Measurements from ENCODE around the gene GABRQ.

GABRQ gene

DNA sequence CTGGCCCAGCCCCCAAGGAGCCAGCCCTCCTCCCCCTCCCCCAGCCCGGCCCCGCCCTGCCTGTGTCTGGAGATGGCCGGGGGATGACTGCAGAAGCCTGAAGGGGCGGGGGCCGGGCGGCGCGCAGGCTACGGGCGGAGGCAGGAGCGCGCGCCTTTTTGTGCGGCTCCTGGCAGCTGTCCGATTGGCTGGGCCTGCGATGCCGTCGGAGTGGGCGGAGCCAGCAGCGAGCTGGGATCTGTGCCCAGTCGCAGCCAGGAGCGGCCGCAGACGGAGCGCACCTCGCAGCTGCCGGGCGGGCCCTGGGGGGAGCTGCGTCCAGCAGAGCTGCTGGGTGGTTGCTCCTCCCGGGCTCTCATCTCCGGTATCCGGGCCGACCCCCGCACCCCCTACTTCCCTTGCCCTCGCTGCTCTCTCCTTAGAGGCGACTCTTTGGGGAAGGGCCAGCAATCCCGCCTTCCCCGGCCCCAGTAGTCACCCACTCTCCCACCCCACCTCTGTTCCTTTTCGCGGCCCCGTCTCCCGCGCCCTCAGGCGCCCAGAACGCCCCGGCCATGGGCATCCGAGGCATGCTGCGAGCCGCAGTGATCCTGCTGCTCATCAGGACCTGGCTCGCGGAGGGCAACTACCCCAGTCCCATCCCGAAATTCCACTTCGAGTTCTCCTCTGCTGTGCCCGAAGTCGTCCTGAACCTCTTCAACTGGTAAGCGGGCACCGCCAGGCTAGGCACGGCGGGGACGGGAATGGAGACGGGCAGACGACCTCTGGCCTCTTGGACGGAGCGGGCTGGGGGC is at the start of gene GABRQ:
Gene GABRQ (plus strand): TSS at position 247 of the 794 bp plus-strand sequence. CDS start 308 bp downstream, at position 555.
- H3K9ac ChIP-seq (ENCODE audit: low read depth, low read length), result no peak within 1 kb of the TSS
- no peak for DNase-seq
- H3K9me3 ChIP-seq (ENCODE audit: insufficient read depth, low read length, severe bottlenecking), result no peaks in the 10 kb centered on the region
- H3K4me1 ChIP-seq (ENCODE audit: insufficient read depth, low read length), result no peaks in the 10 kb centered on the region
- TF ChIP-seq, protein P1, sequence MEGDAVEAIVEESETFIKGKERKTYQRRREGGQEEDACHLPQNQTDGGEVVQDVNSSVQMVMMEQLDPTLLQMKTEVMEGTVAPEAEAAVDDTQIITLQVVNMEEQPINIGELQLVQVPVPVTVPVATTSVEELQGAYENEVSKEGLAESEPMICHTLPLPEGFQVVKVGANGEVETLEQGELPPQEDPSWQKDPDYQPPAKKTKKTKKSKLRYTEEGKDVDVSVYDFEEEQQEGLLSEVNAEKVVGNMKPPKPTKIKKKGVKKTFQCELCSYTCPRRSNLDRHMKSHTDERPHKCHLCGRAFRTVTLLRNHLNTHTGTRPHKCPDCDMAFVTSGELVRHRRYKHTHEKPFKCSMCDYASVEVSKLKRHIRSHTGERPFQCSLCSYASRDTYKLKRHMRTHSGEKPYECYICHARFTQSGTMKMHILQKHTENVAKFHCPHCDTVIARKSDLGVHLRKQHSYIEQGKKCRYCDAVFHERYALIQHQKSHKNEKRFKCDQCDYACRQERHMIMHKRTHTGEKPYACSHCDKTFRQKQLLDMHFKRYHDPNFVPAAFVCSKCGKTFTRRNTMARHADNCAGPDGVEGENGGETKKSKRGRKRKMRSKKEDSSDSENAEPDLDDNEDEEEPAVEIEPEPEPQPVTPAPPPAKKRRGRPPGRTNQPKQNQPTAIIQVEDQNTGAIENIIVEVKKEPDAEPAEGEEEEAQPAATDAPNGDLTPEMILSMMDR (IDR thresholded peaks at IDR 0.05; ENCODE audit: borderline replicate concordance, extremely low read depth, low read length, poor library complexity, severe bottlenecking), result no peak
- TF ChIP-seq EZH2 (IDR thresholded peaks at IDR 0.05; ENCODE audit: borderline replicate concordance, low read depth, low read length, severe bottlenecking), result no peak
- no peak within 1 kb of the TSS for H3K4me3 ChIP-seq (ENCODE audit: low read depth in 1 of 2, low read length in 2 of 2)
- H3K79me2 ChIP-seq (ENCODE audit: insufficient read depth, low read length), result no peaks in the 10 kb centered on the region
- no peaks in the 10 kb centered on the region for H4K20me1 ChIP-seq (ENCODE audit: insufficient read depth, low read length)
- no peak within 1 kb of the TSS for H3K27ac ChIP-seq (ENCODE audit: low read length)
- H3K4me2 ChIP-seq (ENCODE audit: insufficient read depth, low read length), result no peak within 1 kb of the TSS
- no peaks in the 10 kb centered on the region for H3K36me3 ChIP-seq (ENCODE audit: insufficient read depth, low read length)
- no peaks in the 10 kb centered on the region for H3K27me3 ChIP-seq (ENCODE audit: insufficient read depth, low read length, poor library complexity)
- no peak for ATAC-seq (ENCODE audit: insufficient read depth, low read depth)
- H2AFZ ChIP-seq (ENCODE audit: low read depth, low read length), result no peak within 1 kb of the TSS

DNA sequence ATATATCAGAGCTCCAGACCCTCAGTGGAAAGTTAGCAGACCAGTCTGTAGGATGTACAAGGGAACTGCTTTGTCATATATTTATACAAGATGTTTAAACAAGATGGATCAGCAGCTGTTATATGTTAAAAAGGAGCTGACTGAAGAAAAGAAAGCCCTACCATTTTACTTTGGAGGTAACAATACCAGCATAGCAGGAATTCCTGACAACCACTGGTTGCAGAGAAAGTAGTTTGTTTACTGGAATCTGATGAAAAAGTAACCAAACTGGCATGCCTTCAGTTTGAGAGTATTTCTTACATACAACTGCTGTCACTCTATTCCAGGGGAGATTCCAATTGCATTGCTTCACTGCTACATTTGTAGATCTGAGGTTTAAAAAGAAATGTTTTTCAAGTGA is 49.5 kb upstream of the GABRQ start:
- H3K79me2 ChIP-seq (ENCODE audit: insufficient read depth, low read length), result no peaks in the 10 kb centered on the region
- H4K20me1 ChIP-seq (ENCODE audit: insufficient read depth, low read length), result no peaks in the 10 kb centered on the region
- no peak for TF ChIP-seq EZH2 (IDR thresholded peaks at IDR 0.05; ENCODE audit: borderline replicate concordance, low read depth, low read length, severe bottlenecking)
- TF ChIP-seq, protein P1 (IDR thresholded peaks at IDR 0.05; ENCODE audit: borderline replicate concordance, extremely low read depth, low read length, poor library complexity, severe bottlenecking), result no peak
- no peaks in the 10 kb centered on the region for H3K36me3 ChIP-seq (ENCODE audit: insufficient read depth, low read length)
- H3K4me1 ChIP-seq (ENCODE audit: insufficient read depth, low read length), result no peaks in the 10 kb centered on the region
- H3K9me3 ChIP-seq (ENCODE audit: insufficient read depth, low read length, severe bottlenecking), result no peaks in the 10 kb centered on the region
- no peak overlapping the region for H2AFZ ChIP-seq (ENCODE audit: low read depth, low read length)
- ATAC-seq (ENCODE audit: insufficient read depth, low read depth), result no peak
- H3K4me3 ChIP-seq (ENCODE audit: low read depth in 1 of 2, low read length in 2 of 2), result no peak overlapping the region
- H3K4me2 ChIP-seq (ENCODE audit: insufficient read depth, low read length), result no peak overlapping the region
- H3K27ac ChIP-seq (ENCODE audit: low read length), result no peak overlapping the region
- H3K9ac ChIP-seq (ENCODE audit: low read depth, low read length), result no peak overlapping the region
- H3K27me3 ChIP-seq (ENCODE audit: insufficient read depth, low read length, poor library complexity), result no peaks in the 10 kb centered on the region
- DNase-seq, result no peak

GRCh38 chrX:152600853-152601633 is 36.7 kb upstream of the GABRQ start:
- ATAC-seq (ENCODE audit: insufficient read depth, low read depth), result no peak
- H4K20me1 ChIP-seq (ENCODE audit: insufficient read depth, low read length), result no peaks in the 10 kb centered on the region
- no peak for DNase-seq
- H3K27ac ChIP-seq (ENCODE audit: low read length), result no peak overlapping the region
- no peaks in the 10 kb centered on the region for H3K79me2 ChIP-seq (ENCODE audit: insufficient read depth, low read length)
- H3K4me1 ChIP-seq (ENCODE audit: insufficient read depth, low read length), result no peaks in the 10 kb centered on the region
- TF ChIP-seq EZH2 (IDR thresholded peaks at IDR 0.05; ENCODE audit: borderline replicate concordance, low read depth, low read length, severe bottlenecking), result no peak
- TF ChIP-seq, protein P1 (IDR thresholded peaks at IDR 0.05; ENCODE audit: borderline replicate concordance, extremely low read depth, low read length, poor library complexity, severe bottlenecking), result no peak
- no peak overlapping the region for H3K4me2 ChIP-seq (ENCODE audit: insufficient read depth, low read length)
- H3K36me3 ChIP-seq (ENCODE audit: insufficient read depth, low read length), result no peaks in the 10 kb centered on the region
- H3K4me3 ChIP-seq (ENCODE audit: low read depth in 1 of 2, low read length in 2 of 2), result no peak overlapping the region
- H3K27me3 ChIP-seq (ENCODE audit: insufficient read depth, low read length, poor library complexity), result no peaks in the 10 kb centered on the region
- no peak overlapping the region for H2AFZ ChIP-seq (ENCODE audit: low read depth, low read length)
- H3K9ac ChIP-seq (ENCODE audit: low read depth, low read length), result no peak overlapping the region
- no peaks in the 10 kb centered on the region for H3K9me3 ChIP-seq (ENCODE audit: insufficient read depth, low read length, severe bottlenecking)
